ENCODE results near the gene TFR2. TPM values are rescaled to one million over a fixed set of nuclear protein-coding genes. Genes with fewer than 3 reads are reported as not detected.

TFR2 gene
- total RNA-seq, 1 experiment from 2014 or later, result 5.7 TPM

DNA sequence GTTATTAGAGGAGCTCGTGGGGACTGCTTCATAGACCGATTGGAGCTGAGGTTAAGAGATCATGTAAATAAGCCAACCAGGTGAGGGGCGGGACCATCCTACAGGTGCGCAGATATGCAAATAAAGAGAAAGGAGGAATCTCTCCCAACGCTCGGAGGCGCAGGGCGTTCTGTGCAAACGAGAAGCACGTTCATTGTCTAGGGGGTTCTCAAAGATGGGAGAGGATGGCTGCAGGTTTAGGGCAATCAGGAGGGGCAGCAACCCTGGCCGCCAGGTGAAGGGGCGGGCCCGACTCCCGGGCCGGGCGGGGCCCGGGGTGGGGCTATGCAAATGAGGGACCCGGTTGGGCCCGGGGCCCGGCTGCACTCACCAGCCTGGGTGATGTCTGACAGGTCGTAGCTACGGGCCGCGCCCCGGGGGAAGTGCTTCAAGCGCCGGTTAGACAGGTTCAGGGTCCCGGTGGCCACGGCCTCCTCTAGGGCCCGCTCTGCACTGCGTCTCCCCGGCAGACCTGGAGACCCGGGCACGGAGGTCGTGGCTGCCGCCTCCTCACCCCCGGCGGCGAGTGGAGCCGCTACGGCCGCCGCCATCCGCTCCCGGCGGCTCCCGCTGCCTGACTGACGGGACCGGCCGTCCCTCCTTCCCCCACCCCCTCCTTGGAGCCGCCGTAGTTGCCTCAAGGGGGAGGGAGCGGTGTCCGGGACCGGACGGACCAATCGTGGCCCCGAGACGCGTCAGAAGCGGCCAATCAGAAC is 55.7 kb downstream of the TFR2 start, which contains the start of gene LRCH4 (continued):
- TF ChIP-seq, protein P1, sequence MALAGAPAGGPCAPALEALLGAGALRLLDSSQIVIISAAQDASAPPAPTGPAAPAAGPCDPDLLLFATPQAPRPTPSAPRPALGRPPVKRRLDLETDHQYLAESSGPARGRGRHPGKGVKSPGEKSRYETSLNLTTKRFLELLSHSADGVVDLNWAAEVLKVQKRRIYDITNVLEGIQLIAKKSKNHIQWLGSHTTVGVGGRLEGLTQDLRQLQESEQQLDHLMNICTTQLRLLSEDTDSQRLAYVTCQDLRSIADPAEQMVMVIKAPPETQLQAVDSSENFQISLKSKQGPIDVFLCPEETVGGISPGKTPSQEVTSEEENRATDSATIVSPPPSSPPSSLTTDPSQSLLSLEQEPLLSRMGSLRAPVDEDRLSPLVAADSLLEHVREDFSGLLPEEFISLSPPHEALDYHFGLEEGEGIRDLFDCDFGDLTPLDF (CRISPR knock-in tag; IDR thresholded peaks at IDR 0.05), result 0 out of 2 replicates have a peak, but pooled peaks have one; percentile 35
- TF ChIP-seq EMX1 (CRISPR knock-in tag; IDR thresholded peaks at IDR 0.05), result no peak
- no peak for TF ChIP-seq RELA (CRISPR knock-in tag; IDR thresholded peaks at IDR 0.05; ENCODE audit: borderline replicate concordance)
- no peak for TF ChIP-seq ZNF671 (CRISPR knock-in tag; IDR thresholded peaks at IDR 0.05)
- TF ChIP-seq, protein P2, sequence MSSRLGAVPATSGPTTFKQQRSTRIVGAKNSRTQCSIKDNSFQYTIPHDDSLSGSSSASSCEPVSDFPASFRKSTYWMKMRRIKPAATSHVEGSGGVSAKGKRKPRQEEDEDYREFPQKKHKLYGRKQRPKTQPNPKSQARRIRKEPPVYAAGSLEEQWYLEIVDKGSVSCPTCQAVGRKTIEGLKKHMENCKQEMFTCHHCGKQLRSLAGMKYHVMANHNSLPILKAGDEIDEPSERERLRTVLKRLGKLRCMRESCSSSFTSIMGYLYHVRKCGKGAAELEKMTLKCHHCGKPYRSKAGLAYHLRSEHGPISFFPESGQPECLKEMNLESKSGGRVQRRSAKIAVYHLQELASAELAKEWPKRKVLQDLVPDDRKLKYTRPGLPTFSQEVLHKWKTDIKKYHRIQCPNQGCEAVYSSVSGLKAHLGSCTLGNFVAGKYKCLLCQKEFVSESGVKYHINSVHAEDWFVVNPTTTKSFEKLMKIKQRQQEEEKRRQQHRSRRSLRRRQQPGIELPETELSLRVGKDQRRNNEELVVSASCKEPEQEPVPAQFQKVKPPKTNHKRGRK (CRISPR knock-in tag; IDR thresholded peaks at IDR 0.05; ENCODE audit: borderline replicate concordance), result no peak
- no peak for TF ChIP-seq ZBTB21 (CRISPR knock-in tag; IDR thresholded peaks at IDR 0.05; ENCODE audit: borderline replicate concordance)
- TF ChIP-seq OVOL2 (CRISPR knock-in tag; IDR thresholded peaks at IDR 0.05; ENCODE audit: borderline replicate concordance), result no peak
- TF ChIP-seq MAX (CRISPR knock-in tag; IDR thresholded peaks at IDR 0.05), result peak; percentile 74; the same call in 1 of the 2 replicates
- TF ChIP-seq ZNF263 (CRISPR knock-in tag; IDR thresholded peaks at IDR 0.05; ENCODE audit: low read depth), result 0 out of 2 replicates have a peak, but pooled peaks have one; percentile 24
- TF ChIP-seq ZNF281 (CRISPR knock-in tag; IDR thresholded peaks at IDR 0.05), result peak; percentile 99
- peak; percentile 68; the same call in 1 of the 2 replicates for TF ChIP-seq ETV6 (CRISPR knock-in tag; IDR thresholded peaks at IDR 0.05)
- TF ChIP-seq NFE2L1 (CRISPR knock-in tag; IDR thresholded peaks at IDR 0.05), result no peak
- TF ChIP-seq SMAD4 (CRISPR knock-in tag; IDR thresholded peaks at IDR 0.05), result no peak
- TF ChIP-seq ZNF138 (CRISPR knock-in tag; conservative IDR thresholded peaks at IDR 0.05), result no peak

GRCh38 chr7:100584683-100585510 is 56.5 kb downstream of the TFR2 start:
- H3K4me3 Mint-ChIP-seq, result peak overlapping the region; percentile 99

More at GRCh38 chr7:100584683-100585510, 56.5 kb downstream of the TFR2 start:
- DNase-seq (ENCODE audit: low spot score) (peak; percentile 64), ATAC-seq (peak; percentile 1; the same call in 1 of the 2 replicates)
- CTCF ChIA-PET, result interaction anchor here (0.6 to 5.2 kb wide), 25 partner anchors 9 to 381 kb away, joined by 3 to 67 read pairs (median 9); partner anchors contain the start of genes EPHB4, MOSPD3, PCOLCE and POP7
- Mint-ChIP-seq H3K27ac (peak overlapping the region; percentile 100), H3K36me3 (no peaks in the 10 kb centered on the region), H3K27me3 (ENCODE audit: low read depth) (peaks cover 15% of the 10 kb centered on the region; the same call in 1 of the 2 replicates), H3K4me1 (peaks cover 33% of the 10 kb centered on the region), H3K9me3 (no peaks in the 10 kb centered on the region)
- TF ChIP-seq ZNF219 (CRISPR knock-in tag; IDR thresholded peaks at IDR 0.05; ENCODE audit: borderline replicate concordance), result no peak
- peak; percentile 58; the same call in 1 of the 2 replicates for TF ChIP-seq ESRRA (CRISPR knock-in tag; IDR thresholded peaks at IDR 0.05; ENCODE audit: borderline replicate concordance)
- TF ChIP-seq GRHL2 (CRISPR knock-in tag; IDR thresholded peaks at IDR 0.05; ENCODE audit: insufficient replicate concordance, severe bottlenecking), result no peak
- peak; percentile 28; the same call in 1 of the 2 replicates for TF ChIP-seq ETV6 (CRISPR knock-in tag; IDR thresholded peaks at IDR 0.05)
- TF ChIP-seq CREM (CRISPR knock-in tag; IDR thresholded peaks at IDR 0.05), result peak; percentile 31; the same call in 1 of the 2 replicates
- POLR2A ChIA-PET, result interaction anchor here (0.5 to 3.9 kb wide), 12 partner anchors 12 to 305 kb away, joined by 3 to 60 read pairs (median 4); partner anchors contain the start of genes GNB2, MOSPD3, PCOLCE and POP7
